ENCODE data around the gene GPR161. TPM values are rescaled to one million over a fixed set of nuclear protein-coding genes. Genes with fewer than 3 reads are reported as not detected.

GPR161 gene
- total RNA-seq, 1 experiment from 2014 or later, result 6.0 TPM

DNA sequence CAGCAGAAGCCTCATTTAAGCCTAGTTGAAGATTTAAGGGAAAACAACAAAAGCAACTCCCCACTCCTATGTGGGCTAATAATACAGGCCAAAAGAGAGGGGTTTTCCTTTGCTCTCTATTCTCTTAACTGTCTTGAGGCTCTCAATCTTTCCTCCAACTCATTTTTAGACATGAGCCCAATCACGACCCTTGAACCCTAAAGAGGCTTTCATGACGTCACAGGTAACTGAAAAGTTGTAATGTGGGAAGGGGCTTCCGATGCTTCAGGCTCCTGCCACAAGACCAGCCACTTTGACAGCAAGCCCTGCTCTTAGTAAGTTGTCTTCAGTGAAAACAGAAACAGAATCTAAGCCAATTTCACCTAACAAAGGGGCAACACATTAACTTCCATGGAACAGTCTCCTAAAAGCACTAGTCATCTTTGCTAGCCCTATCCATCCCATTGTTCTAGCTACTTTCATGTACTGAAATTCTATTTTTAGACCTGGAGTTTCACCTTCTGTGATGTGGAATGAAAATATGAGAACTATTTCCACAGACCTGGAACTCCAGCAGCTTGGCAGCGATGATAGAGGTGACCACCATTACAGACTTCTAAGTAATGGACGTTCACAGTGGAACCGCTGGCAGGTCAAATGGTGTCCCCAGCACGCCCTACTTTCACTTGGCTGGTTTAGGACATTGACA, 36.3 kb downstream of the GPR161 start:
- Histone ChIP-seq H3K9me3 (ENCODE audit: insufficient read depth, low read depth) (no peaks in the 10 kb centered on the region), H3K36me3 (ENCODE audit: low read depth) (no peaks in the 10 kb centered on the region), H3K4me1 (replicated peaks; ENCODE audit: insufficient read depth) (0 out of 2 replicates have a peak, but pooled peaks cover 5% of the 10 kb centered on the region), H3K27ac (no peak overlapping the region), H3K79me2 (ENCODE audit: low read depth) (no peaks in the 10 kb centered on the region), H4K20me1 (ENCODE audit: insufficient read depth) (no peaks in the 10 kb centered on the region), H2AFZ (no peak overlapping the region), H3F3A (ENCODE audit: insufficient read depth, low read depth) (0 out of 2 replicates have a peak, but pooled peaks cover 7% of the 10 kb centered on the region), H3K27me3 (ENCODE audit: insufficient read depth, low read depth) (no peaks in the 10 kb centered on the region), H3K4me2 (no peak overlapping the region), H3K4me3 (no peak overlapping the region), H3K9me2 (ENCODE audit: insufficient read depth) (no peaks in the 10 kb centered on the region)
- no peak for DNase-seq
- BruUV-seq (replicated peaks), result no TSS peak
- no peak for TF ChIP-seq EZH2 (IDR thresholded peaks at IDR 0.05; ENCODE audit: low read depth)
- no peak for TF ChIP-seq CTCF (conservative IDR thresholded peaks at IDR 0.05)
- POLR2A ChIA-PET (ENCODE audit: unreplicated experiment), result no interaction called here
- intact Hi-C loops (cut with micrococcal nuclease; ENCODE audit: unreplicated experiment), result no loop called here
- CTCF ChIA-PET, result interaction anchor here (1.1 kb wide), 1 partner anchor 15 kb away, joined by 5 read pairs; no protein-coding TSS in a partner anchor

DNA sequence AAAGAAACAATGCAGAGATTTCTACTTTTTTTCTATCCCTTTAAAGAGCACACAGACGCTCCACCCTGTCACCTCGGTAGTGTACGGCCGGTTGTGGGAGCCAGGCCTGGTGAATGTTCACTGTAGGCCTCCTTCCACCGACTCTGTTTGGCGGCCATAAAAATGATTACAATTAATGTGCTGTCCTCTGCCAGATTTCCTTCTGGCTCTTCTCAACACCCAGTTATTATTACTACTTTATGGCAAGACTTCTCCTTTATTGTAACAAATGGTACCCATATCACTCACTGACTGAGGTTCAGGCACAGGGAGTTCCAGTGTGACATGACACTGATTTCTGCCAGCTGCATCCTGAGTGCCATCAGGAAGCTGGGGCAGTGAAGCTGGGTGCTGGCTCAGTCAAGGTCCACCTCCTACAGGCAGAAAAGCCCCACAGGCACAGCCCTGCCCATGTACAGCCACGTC, 37.4 kb downstream of the GPR161 start:
- intact Hi-C loops (cut with micrococcal nuclease; ENCODE audit: unreplicated experiment), result no loop called here
- ChIA-PET CTCF (no interaction called here), POLR2A (ENCODE audit: unreplicated experiment) (no interaction called here)
- Histone ChIP-seq H3K9me3 (ENCODE audit: insufficient read depth, low read depth) (no peaks in the 10 kb centered on the region), H3K79me2 (ENCODE audit: low read depth) (no peaks in the 10 kb centered on the region), H3F3A (ENCODE audit: insufficient read depth, low read depth) (0 out of 2 replicates have a peak, but pooled peaks cover 7% of the 10 kb centered on the region), H2AFZ (no peak overlapping the region), H3K27me3 (ENCODE audit: insufficient read depth, low read depth) (no peaks in the 10 kb centered on the region), H4K20me1 (ENCODE audit: insufficient read depth) (no peaks in the 10 kb centered on the region), H3K36me3 (ENCODE audit: low read depth) (no peaks in the 10 kb centered on the region), H3K4me2 (no peak overlapping the region), H3K4me1 (replicated peaks; ENCODE audit: insufficient read depth) (0 out of 2 replicates have a peak, but pooled peaks cover 5% of the 10 kb centered on the region), H3K27ac (no peak overlapping the region), H3K4me3 (no peak overlapping the region), H3K9me2 (ENCODE audit: insufficient read depth) (no peaks in the 10 kb centered on the region)
- BruUV-seq (replicated peaks), result no TSS peak
- DNase-seq, result no peak
- TF ChIP-seq EZH2 (IDR thresholded peaks at IDR 0.05; ENCODE audit: low read depth), result no peak
- no peak for TF ChIP-seq CTCF (conservative IDR thresholded peaks at IDR 0.05)

- H3K27ac ChIP-seq, result no peak overlapping the region
- ChIA-PET POLR2A (ENCODE audit: unreplicated experiment) (no interaction called here), CTCF (interaction anchor here (0.6 kb wide), 1 partner anchor 297 kb away, joined by 3 read pairs; no protein-coding TSS in a partner anchor)
- no peaks in the 10 kb centered on the region for H3K36me3 ChIP-seq (ENCODE audit: low read depth)
- 0 out of 2 replicates have a peak, but pooled peaks cover 7% of the 10 kb centered on the region for H3F3A ChIP-seq (ENCODE audit: insufficient read depth, low read depth)
- H3K27me3 ChIP-seq (ENCODE audit: insufficient read depth, low read depth), result no peaks in the 10 kb centered on the region
- intact Hi-C loops (cut with micrococcal nuclease; ENCODE audit: unreplicated experiment), result no loop called here
- no peaks in the 10 kb centered on the region for H3K79me2 ChIP-seq (ENCODE audit: low read depth)
- H3K9me2 ChIP-seq (ENCODE audit: insufficient read depth), result no peaks in the 10 kb centered on the region
- no peak overlapping the region for H3K4me3 ChIP-seq
- peak; percentile 16 to 78 for DNase-seq
- H4K20me1 ChIP-seq (ENCODE audit: insufficient read depth), result no peaks in the 10 kb centered on the region
- H2AFZ ChIP-seq, result no peak overlapping the region
- H3K4me2 ChIP-seq, result 0 out of 2 replicates have a peak overlapping the region, but pooled peaks have one; percentile 14
- TF ChIP-seq CTCF (conservative IDR thresholded peaks at IDR 0.05) (no peak), EZH2 (IDR thresholded peaks at IDR 0.05; ENCODE audit: low read depth) (no peak)
- H3K9me3 ChIP-seq (ENCODE audit: insufficient read depth, low read depth), result no peaks in the 10 kb centered on the region
- no TSS peak for BruUV-seq (replicated peaks)
- 0 out of 2 replicates have a peak, but pooled peaks cover 5% of the 10 kb centered on the region for H3K4me1 ChIP-seq (replicated peaks; ENCODE audit: insufficient read depth)
Observed at GRCh38 chr1:168098534-168099320, 38.0 kb downstream of the GPR161 start.

All from PC-9 (cell line).